GM12874 (cell line): ENCODE data around the gene NRXN3.

Experiments used
- CTCF ChIP-seq: IDR thresholded peaks from 2 replicates; pipeline ENCODE4 v1.5.1; 2011; ENCODE audit warnings: low read depth, mild to moderate bottlenecking, control low read depth, low read length, moderate library complexity; ENCODE audit not compliant: insufficient read depth

NRXN3 gene

GRCh38 chr14:79708426-79709388, 1538.5 kb downstream of the NRXN3 start:
- no peak for TF ChIP-seq CTCF

GRCh38 chr14:79709573-79709972, 1539.4 kb downstream of the NRXN3 start:
- no peak for TF ChIP-seq CTCF

- TF ChIP-seq CTCF: no peak
These were observed 1542.3 kb downstream of the NRXN3 start for GRCh38 chr14:79712302-79712950.

GRCh38 chr14:79721399-79722084, 1551.4 kb downstream of the NRXN3 start:
- no peak for TF ChIP-seq CTCF

- no peak for TF ChIP-seq CTCF
These were observed 1555.0 kb downstream of the NRXN3 start for GRCh38 chr14:79724934-79725717.

- no peak for TF ChIP-seq CTCF
These were observed 1557.7 kb downstream of the NRXN3 start for GRCh38 chr14:79727900-79728299.
